Neural cell (in vitro differentiated cells): ENCODE data around the gene CCDC9. TPM values are rescaled to one million over a fixed set of nuclear protein-coding genes. Genes with fewer than 3 reads are reported as not detected.

Experiments
- H2AFZ ChIP-seq: fragments of 200-600, 300-800 bp; sonication (generic), shearing (Covaris generic); 2 replicates; pipeline ENCODE4 v1.6.0; 2014; ENCODE audit warnings: low read depth, mild to moderate bottlenecking, antibody characterized with exemption, low read length, moderate library complexity
- H3F3A ChIP-seq: fragments of 200-600 bp; shearing (Covaris generic); 2 replicates; pipeline ENCODE4 v1.6.1; 2016; ENCODE audit warnings: mild to moderate bottlenecking, moderate library complexity, mixed read lengths, antibody characterized with exemption, low read length; ENCODE audit not compliant: insufficient read depth, poor library complexity, severe bottlenecking
- H3K27ac ChIP-seq: fragments of 200-600, 300-800 bp; sonication (generic), shearing (Covaris generic); 2 replicates; pipeline ENCODE4 v1.5.1; 2014; ENCODE audit warnings: mild to moderate bottlenecking, low read length, moderate library complexity
- H3K27me3 ChIP-seq: fragments of 300-800, 200-600 bp; sonication (generic), shearing (Covaris generic); 2 replicates; pipeline ENCODE4 v1.6.0; 2014; ENCODE audit warnings: mild to moderate bottlenecking, low read depth, low read length, moderate library complexity; ENCODE audit not compliant: insufficient read depth
- H3K36me3 ChIP-seq: fragments of 300-800, 200-600 bp; sonication (generic), shearing (Covaris generic); 2 replicates; pipeline ENCODE4 v1.5.1; 2014; ENCODE audit warnings: mild to moderate bottlenecking, antibody characterized with exemption, low read length, moderate library complexity; ENCODE audit not compliant: insufficient read depth
- H3K4me2 ChIP-seq: fragments of 300-800, 200-600 bp; sonication (generic), shearing (Covaris generic); 2 replicates; pipeline ENCODE4 v1.6.0; 2014; ENCODE audit warnings: mild to moderate bottlenecking, low read length
- H3K4me3 ChIP-seq: fragments of 300-800, 200-600 bp; sonication (generic), shearing (Covaris generic); 2 replicates; pipeline ENCODE4 v1.5.1; 2014; ENCODE audit warnings: mild to moderate bottlenecking, low read length, moderate library complexity
- H3K79me2 ChIP-seq: fragments of 200-600 bp; shearing (Covaris generic); replicated peaks from 2 replicates; pipeline ENCODE4 v1.6.0; 2014; ENCODE audit warnings: mild to moderate bottlenecking, low read length, moderate library complexity; ENCODE audit not compliant: insufficient read depth
- H3K9ac ChIP-seq: fragments of 300-800, 200-600 bp; sonication (generic), shearing (Covaris generic); 2 replicates; pipeline ENCODE4 v1.6.1; 2016; ENCODE audit warnings: mild to moderate bottlenecking, low read length, mixed read lengths
- H3K9me2 ChIP-seq: fragments of 200-600 bp; shearing (Covaris generic); 2 replicates; pipeline ENCODE4 v1.6.1; 2016; ENCODE audit warnings: mild to moderate bottlenecking, low read length, mixed read lengths; ENCODE audit not compliant: insufficient read depth
- H3K9me3 ChIP-seq: fragments of 200-600, 300-800 bp; sonication (generic), shearing (Covaris generic); 2 replicates; pipeline ENCODE4 v1.6.1; 2016; ENCODE audit warnings: mild to moderate bottlenecking, mixed run types, low read length, moderate library complexity, mixed read lengths
- H4K20me1 ChIP-seq: fragments of 200-600 bp; shearing (Covaris generic); 2 replicates; pipeline ENCODE4 v1.6.1; 2016; ENCODE audit warnings: mild to moderate bottlenecking, mixed run types; ENCODE audit not compliant: insufficient read depth
- EP300 ChIP-seq: fragments of 450-650 bp; conservative IDR thresholded peaks from 2 replicates; pipeline ENCODE4 v1.6.1; 2014; ENCODE audit warnings: antibody characterized with exemption, mild to moderate bottlenecking, moderate library complexity; ENCODE audit not compliant: poor library complexity, severe bottlenecking
- EZH2 ChIP-seq: fragments of 200-600, 300-800 bp; shearing (Covaris generic), sonication (generic); IDR thresholded peaks from 2 replicates; pipeline ENCODE4 v1.6.1; 2014; ENCODE audit warnings: antibody characterized with exemption, low read length, borderline replicate concordance, mild to moderate bottlenecking; ENCODE audit not compliant: insufficient read depth, poor library complexity, severe bottlenecking
- MXI1 ChIP-seq: fragments of 450-650 bp; conservative IDR thresholded peaks from 2 replicates; pipeline ENCODE4 v1.6.1; 2014; ENCODE audit warnings: antibody characterized with exemption, mild to moderate bottlenecking; ENCODE audit not compliant: poor library complexity, severe bottlenecking
- POLR2AphosphoS5 ChIP-seq: IDR thresholded peaks from 2 replicates; pipeline ENCODE4 v1.6.1; 2012
- RAD21 ChIP-seq: fragments of 450-650 bp; conservative IDR thresholded peaks from 2 replicates; pipeline ENCODE4 v1.6.1; 2014; ENCODE audit warnings: antibody characterized with exemption, mild to moderate bottlenecking, moderate library complexity
- REST ChIP-seq: IDR thresholded peaks from 2 replicates; pipeline ENCODE4 v1.6.1; 2012; ENCODE audit warnings: borderline replicate concordance
- SMC3 ChIP-seq: fragments of 450-650 bp; conservative IDR thresholded peaks from 2 replicates; pipeline ENCODE4 v1.6.1; 2014; ENCODE audit warnings: antibody characterized with exemption, mild to moderate bottlenecking, moderate library complexity; ENCODE audit not compliant: poor library complexity
- TAF1 ChIP-seq: IDR thresholded peaks from 2 replicates; pipeline ENCODE4 v1.6.1; 2012; ENCODE audit warnings: low read depth
- polyA plus RNA-seq: library from polyadenylated mRNA; depleted of rRNA; stranded (reverse); fragments of >200 nt; gene quantifications from 2 replicates; pipeline ENCODE4 v1.2.3, GENCODE V29; 2014
- TF ChIP-seq, protein P1 (sequence below): fragments of 450-650 bp; IDR thresholded peaks from 2 replicates; pipeline ENCODE4 v1.5.1; 2014; ENCODE audit warnings: antibody characterized with exemption, mild to moderate bottlenecking, moderate library complexity; ENCODE audit not compliant: poor library complexity, severe bottlenecking

Gene CCDC9
- polyA plus RNA-seq, 1 donor from 2014 or later, result 2.1 TPM

DNA sequence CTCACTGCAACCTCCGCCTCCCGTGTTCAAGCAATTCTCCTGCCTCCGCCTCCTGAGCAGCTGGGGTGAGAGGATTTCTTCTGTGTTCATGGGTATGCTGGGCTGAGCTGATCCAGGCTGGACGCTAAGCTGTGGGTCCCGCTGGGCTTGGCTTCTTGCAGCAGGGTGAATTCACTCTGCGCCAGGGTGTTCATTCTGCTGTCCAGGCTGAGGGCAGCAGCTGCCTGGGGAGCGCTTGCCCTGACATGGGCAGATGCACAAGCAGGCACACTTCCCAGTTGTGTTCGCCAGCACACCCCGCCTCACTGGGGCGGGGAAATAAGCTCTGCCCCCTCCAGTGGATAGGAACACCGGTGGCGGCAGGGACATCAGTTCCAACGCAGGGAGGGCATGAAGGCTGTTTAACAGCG, 11.0 kb downstream of the CCDC9 start:
- Histone ChIP-seq H3K9me3 (no peaks in the 10 kb centered on the region), H3K79me2 (no peaks in the 10 kb centered on the region), H3K4me2 (no peak overlapping the region), H3K27me3 (no peaks in the 10 kb centered on the region), H3K36me3 (no peaks in the 10 kb centered on the region), H4K20me1 (no peaks in the 10 kb centered on the region), H3K27ac (no peak overlapping the region), H3K9me2 (no peaks in the 10 kb centered on the region), H2AFZ (no peak overlapping the region), H3F3A (no peaks in the 10 kb centered on the region), H3K4me3 (no peak overlapping the region), H3K9ac (no peak overlapping the region)
- no peak for TF ChIP-seq POLR2AphosphoS5
- TF ChIP-seq EP300, result no peak
- TF ChIP-seq REST, result no peak
- TF ChIP-seq TAF1, result no peak
- no peak for TF ChIP-seq EZH2
- TF ChIP-seq RAD21, result no peak
- no peak for TF ChIP-seq MXI1

DNA sequence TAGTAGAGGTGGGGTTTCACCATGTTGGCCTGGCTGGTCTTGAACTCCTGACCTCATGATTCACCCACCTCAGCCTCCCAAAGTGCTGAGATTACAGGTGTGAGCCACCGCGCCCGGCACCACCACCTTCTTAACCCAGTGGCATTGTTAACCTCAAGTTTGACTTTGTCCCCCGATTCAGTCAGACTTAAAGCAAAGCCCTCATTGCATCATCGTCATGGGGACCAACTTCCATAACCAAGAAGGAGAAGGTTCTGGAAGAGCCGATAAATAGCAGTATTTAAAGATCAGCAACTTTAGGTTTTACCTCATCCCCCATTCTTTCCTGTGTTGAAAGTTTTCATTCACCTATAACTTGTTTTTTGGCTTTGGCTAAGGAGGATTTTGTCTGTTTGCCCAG, 11.7 kb downstream of the CCDC9 start:
- H4K20me1 ChIP-seq, result no peaks in the 10 kb centered on the region
- no peaks in the 10 kb centered on the region for H3K79me2 ChIP-seq
- no peaks in the 10 kb centered on the region for H3K27me3 ChIP-seq
- H3K4me3 ChIP-seq, result no peak overlapping the region
- H3K9me2 ChIP-seq, result no peaks in the 10 kb centered on the region
- H2AFZ ChIP-seq, result no peak overlapping the region
- H3F3A ChIP-seq, result no peaks in the 10 kb centered on the region
- no peak for TF ChIP-seq RAD21
- TF ChIP-seq EZH2, result no peak
- no peak for TF ChIP-seq TAF1
- no peak for TF ChIP-seq REST
- no peak for TF ChIP-seq MXI1
- H3K9ac ChIP-seq, result no peak overlapping the region
- H3K9me3 ChIP-seq, result no peaks in the 10 kb centered on the region
- H3K27ac ChIP-seq, result no peak overlapping the region
- no peak overlapping the region for H3K4me2 ChIP-seq
- H3K36me3 ChIP-seq, result no peaks in the 10 kb centered on the region

GRCh38 chr19:47269596-47269995, 13.3 kb downstream of the CCDC9 start:
- no peaks in the 10 kb centered on the region for H3K79me2 ChIP-seq
- no peak overlapping the region for H3K9ac ChIP-seq
- H3K9me3 ChIP-seq, result no peaks in the 10 kb centered on the region
- H4K20me1 ChIP-seq, result no peaks in the 10 kb centered on the region
- no peak overlapping the region for H3K27ac ChIP-seq
- TF ChIP-seq EZH2, result no peak
- TF ChIP-seq, protein P1, sequence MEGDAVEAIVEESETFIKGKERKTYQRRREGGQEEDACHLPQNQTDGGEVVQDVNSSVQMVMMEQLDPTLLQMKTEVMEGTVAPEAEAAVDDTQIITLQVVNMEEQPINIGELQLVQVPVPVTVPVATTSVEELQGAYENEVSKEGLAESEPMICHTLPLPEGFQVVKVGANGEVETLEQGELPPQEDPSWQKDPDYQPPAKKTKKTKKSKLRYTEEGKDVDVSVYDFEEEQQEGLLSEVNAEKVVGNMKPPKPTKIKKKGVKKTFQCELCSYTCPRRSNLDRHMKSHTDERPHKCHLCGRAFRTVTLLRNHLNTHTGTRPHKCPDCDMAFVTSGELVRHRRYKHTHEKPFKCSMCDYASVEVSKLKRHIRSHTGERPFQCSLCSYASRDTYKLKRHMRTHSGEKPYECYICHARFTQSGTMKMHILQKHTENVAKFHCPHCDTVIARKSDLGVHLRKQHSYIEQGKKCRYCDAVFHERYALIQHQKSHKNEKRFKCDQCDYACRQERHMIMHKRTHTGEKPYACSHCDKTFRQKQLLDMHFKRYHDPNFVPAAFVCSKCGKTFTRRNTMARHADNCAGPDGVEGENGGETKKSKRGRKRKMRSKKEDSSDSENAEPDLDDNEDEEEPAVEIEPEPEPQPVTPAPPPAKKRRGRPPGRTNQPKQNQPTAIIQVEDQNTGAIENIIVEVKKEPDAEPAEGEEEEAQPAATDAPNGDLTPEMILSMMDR, result no peak
- no peak for TF ChIP-seq REST
- TF ChIP-seq TAF1, result no peak
- no peak for TF ChIP-seq SMC3
- TF ChIP-seq POLR2AphosphoS5, result no peak
- no peak for TF ChIP-seq MXI1
- TF ChIP-seq EP300, result no peak
- TF ChIP-seq RAD21, result no peak
- H3K4me3 ChIP-seq, result no peak overlapping the region
- no peaks in the 10 kb centered on the region for H3F3A ChIP-seq
- H2AFZ ChIP-seq, result no peak overlapping the region
- no peak overlapping the region for H3K4me2 ChIP-seq
- H3K9me2 ChIP-seq, result no peaks in the 10 kb centered on the region
- no peaks in the 10 kb centered on the region for H3K36me3 ChIP-seq
- H3K27me3 ChIP-seq, result no peaks in the 10 kb centered on the region
